Neural cell (in vitro differentiated cells): ENCODE data around the gene ATL1. TPM values are rescaled to one million over a fixed set of nuclear protein-coding genes. Genes with fewer than 3 reads are reported as not detected.

Source experiments
- H2AFZ ChIP-seq: fragments of 200-600, 300-800 bp; sonication (generic), shearing (Covaris generic); 2 replicates; pipeline ENCODE4 v1.6.0; 2014; ENCODE audit warnings: low read depth, mild to moderate bottlenecking, antibody characterized with exemption, low read length, moderate library complexity
- H3F3A ChIP-seq: fragments of 200-600 bp; shearing (Covaris generic); 2 replicates; pipeline ENCODE4 v1.6.1; 2016; ENCODE audit warnings: mild to moderate bottlenecking, moderate library complexity, mixed read lengths, antibody characterized with exemption, low read length; ENCODE audit not compliant: insufficient read depth, poor library complexity, severe bottlenecking
- H3K27ac ChIP-seq: fragments of 200-600, 300-800 bp; sonication (generic), shearing (Covaris generic); 2 replicates; pipeline ENCODE4 v1.5.1; 2014; ENCODE audit warnings: mild to moderate bottlenecking, low read length, moderate library complexity
- H3K27me3 ChIP-seq: fragments of 300-800, 200-600 bp; sonication (generic), shearing (Covaris generic); 2 replicates; pipeline ENCODE4 v1.6.0; 2014; ENCODE audit warnings: mild to moderate bottlenecking, low read depth, low read length, moderate library complexity; ENCODE audit not compliant: insufficient read depth
- H3K36me3 ChIP-seq: fragments of 300-800, 200-600 bp; sonication (generic), shearing (Covaris generic); 2 replicates; pipeline ENCODE4 v1.5.1; 2014; ENCODE audit warnings: mild to moderate bottlenecking, antibody characterized with exemption, low read length, moderate library complexity; ENCODE audit not compliant: insufficient read depth
- H3K4me2 ChIP-seq: fragments of 300-800, 200-600 bp; sonication (generic), shearing (Covaris generic); 2 replicates; pipeline ENCODE4 v1.6.0; 2014; ENCODE audit warnings: mild to moderate bottlenecking, low read length
- H3K4me3 ChIP-seq: fragments of 300-800, 200-600 bp; sonication (generic), shearing (Covaris generic); 2 replicates; pipeline ENCODE4 v1.5.1; 2014; ENCODE audit warnings: mild to moderate bottlenecking, low read length, moderate library complexity
- H3K79me2 ChIP-seq: fragments of 200-600 bp; shearing (Covaris generic); replicated peaks from 2 replicates; pipeline ENCODE4 v1.6.0; 2014; ENCODE audit warnings: mild to moderate bottlenecking, low read length, moderate library complexity; ENCODE audit not compliant: insufficient read depth
- H3K9ac ChIP-seq: fragments of 300-800, 200-600 bp; sonication (generic), shearing (Covaris generic); 2 replicates; pipeline ENCODE4 v1.6.1; 2016; ENCODE audit warnings: mild to moderate bottlenecking, low read length, mixed read lengths
- H3K9me2 ChIP-seq: fragments of 200-600 bp; shearing (Covaris generic); 2 replicates; pipeline ENCODE4 v1.6.1; 2016; ENCODE audit warnings: mild to moderate bottlenecking, low read length, mixed read lengths; ENCODE audit not compliant: insufficient read depth
- H3K9me3 ChIP-seq: fragments of 200-600, 300-800 bp; sonication (generic), shearing (Covaris generic); 2 replicates; pipeline ENCODE4 v1.6.1; 2016; ENCODE audit warnings: mild to moderate bottlenecking, mixed run types, low read length, moderate library complexity, mixed read lengths
- H4K20me1 ChIP-seq: fragments of 200-600 bp; shearing (Covaris generic); 2 replicates; pipeline ENCODE4 v1.6.1; 2016; ENCODE audit warnings: mild to moderate bottlenecking, mixed run types; ENCODE audit not compliant: insufficient read depth
- EP300 ChIP-seq: fragments of 450-650 bp; conservative IDR thresholded peaks from 2 replicates; pipeline ENCODE4 v1.6.1; 2014; ENCODE audit warnings: antibody characterized with exemption, mild to moderate bottlenecking, moderate library complexity; ENCODE audit not compliant: poor library complexity, severe bottlenecking
- EZH2 ChIP-seq: fragments of 200-600, 300-800 bp; shearing (Covaris generic), sonication (generic); IDR thresholded peaks from 2 replicates; pipeline ENCODE4 v1.6.1; 2014; ENCODE audit warnings: antibody characterized with exemption, low read length, borderline replicate concordance, mild to moderate bottlenecking; ENCODE audit not compliant: insufficient read depth, poor library complexity, severe bottlenecking
- MXI1 ChIP-seq: fragments of 450-650 bp; conservative IDR thresholded peaks from 2 replicates; pipeline ENCODE4 v1.6.1; 2014; ENCODE audit warnings: antibody characterized with exemption, mild to moderate bottlenecking; ENCODE audit not compliant: poor library complexity, severe bottlenecking
- POLR2AphosphoS5 ChIP-seq: IDR thresholded peaks from 2 replicates; pipeline ENCODE4 v1.6.1; 2012
- RAD21 ChIP-seq: fragments of 450-650 bp; conservative IDR thresholded peaks from 2 replicates; pipeline ENCODE4 v1.6.1; 2014; ENCODE audit warnings: antibody characterized with exemption, mild to moderate bottlenecking, moderate library complexity
- SMC3 ChIP-seq: fragments of 450-650 bp; conservative IDR thresholded peaks from 2 replicates; pipeline ENCODE4 v1.6.1; 2014; ENCODE audit warnings: antibody characterized with exemption, mild to moderate bottlenecking, moderate library complexity; ENCODE audit not compliant: poor library complexity
- TAF1 ChIP-seq: IDR thresholded peaks from 2 replicates; pipeline ENCODE4 v1.6.1; 2012; ENCODE audit warnings: low read depth
- polyA plus RNA-seq: library from polyadenylated mRNA; depleted of rRNA; stranded (reverse); fragments of >200 nt; gene quantifications from 2 replicates; pipeline ENCODE4 v1.2.3, GENCODE V29; 2014
- TF ChIP-seq, protein P1 (sequence below): fragments of 450-650 bp; IDR thresholded peaks from 2 replicates; pipeline ENCODE4 v1.5.1; 2014; ENCODE audit warnings: antibody characterized with exemption, mild to moderate bottlenecking, moderate library complexity; ENCODE audit not compliant: poor library complexity, severe bottlenecking
- TF ChIP-seq, protein P2 (sequence below): IDR thresholded peaks from 2 replicates; pipeline ENCODE4 v1.6.1; 2012; ENCODE audit warnings: borderline replicate concordance

Gene ATL1
- polyA plus RNA-seq, 1 donor from 2014 or later, result 70.4 TPM

DNA sequence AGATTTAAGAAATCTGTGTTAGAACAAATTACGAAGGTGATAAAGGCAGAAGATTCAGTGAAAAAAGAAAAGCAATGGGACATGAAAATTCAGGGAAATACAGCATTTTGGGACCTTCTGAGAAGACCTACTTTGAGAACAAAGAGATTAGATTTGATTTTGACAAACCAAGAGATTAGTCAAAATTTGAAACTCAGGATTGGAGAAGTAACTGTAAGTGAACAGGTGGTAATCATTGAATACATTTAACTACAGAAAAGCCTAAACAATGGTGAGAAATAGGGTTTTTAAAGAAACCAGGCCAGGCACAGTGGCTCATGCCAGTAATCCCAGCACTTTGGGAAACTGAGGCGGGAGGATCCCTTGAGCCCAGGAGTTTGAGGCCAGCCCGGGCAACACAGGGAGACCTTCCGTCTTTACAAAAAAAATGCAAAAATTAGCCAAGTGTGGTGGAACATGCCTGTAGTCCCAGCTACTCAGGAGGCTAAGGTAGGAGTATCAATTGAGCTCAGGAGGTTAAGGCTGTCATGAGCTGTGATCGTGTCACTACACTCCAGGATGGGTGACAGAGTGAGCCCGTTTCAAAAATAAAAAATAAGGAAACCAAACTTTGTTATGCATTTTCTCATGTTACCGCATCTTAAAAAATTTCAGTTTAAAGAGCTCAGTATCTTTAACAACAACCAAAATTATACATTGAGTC lies 117.0 kb downstream of the ATL1 start:
- H3K36me3 ChIP-seq, result no peaks in the 10 kb centered on the region
- no peaks in the 10 kb centered on the region for H3F3A ChIP-seq
- no peak overlapping the region for H2AFZ ChIP-seq
- no peak overlapping the region for H3K4me3 ChIP-seq
- TF ChIP-seq EZH2, result no peak
- no peak for TF ChIP-seq TAF1
- no peak for TF ChIP-seq MXI1
- TF ChIP-seq, protein P1, sequence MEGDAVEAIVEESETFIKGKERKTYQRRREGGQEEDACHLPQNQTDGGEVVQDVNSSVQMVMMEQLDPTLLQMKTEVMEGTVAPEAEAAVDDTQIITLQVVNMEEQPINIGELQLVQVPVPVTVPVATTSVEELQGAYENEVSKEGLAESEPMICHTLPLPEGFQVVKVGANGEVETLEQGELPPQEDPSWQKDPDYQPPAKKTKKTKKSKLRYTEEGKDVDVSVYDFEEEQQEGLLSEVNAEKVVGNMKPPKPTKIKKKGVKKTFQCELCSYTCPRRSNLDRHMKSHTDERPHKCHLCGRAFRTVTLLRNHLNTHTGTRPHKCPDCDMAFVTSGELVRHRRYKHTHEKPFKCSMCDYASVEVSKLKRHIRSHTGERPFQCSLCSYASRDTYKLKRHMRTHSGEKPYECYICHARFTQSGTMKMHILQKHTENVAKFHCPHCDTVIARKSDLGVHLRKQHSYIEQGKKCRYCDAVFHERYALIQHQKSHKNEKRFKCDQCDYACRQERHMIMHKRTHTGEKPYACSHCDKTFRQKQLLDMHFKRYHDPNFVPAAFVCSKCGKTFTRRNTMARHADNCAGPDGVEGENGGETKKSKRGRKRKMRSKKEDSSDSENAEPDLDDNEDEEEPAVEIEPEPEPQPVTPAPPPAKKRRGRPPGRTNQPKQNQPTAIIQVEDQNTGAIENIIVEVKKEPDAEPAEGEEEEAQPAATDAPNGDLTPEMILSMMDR, result no peak
- TF ChIP-seq SMC3, result no peak
- no peak for TF ChIP-seq EP300
- TF ChIP-seq, protein P2, sequence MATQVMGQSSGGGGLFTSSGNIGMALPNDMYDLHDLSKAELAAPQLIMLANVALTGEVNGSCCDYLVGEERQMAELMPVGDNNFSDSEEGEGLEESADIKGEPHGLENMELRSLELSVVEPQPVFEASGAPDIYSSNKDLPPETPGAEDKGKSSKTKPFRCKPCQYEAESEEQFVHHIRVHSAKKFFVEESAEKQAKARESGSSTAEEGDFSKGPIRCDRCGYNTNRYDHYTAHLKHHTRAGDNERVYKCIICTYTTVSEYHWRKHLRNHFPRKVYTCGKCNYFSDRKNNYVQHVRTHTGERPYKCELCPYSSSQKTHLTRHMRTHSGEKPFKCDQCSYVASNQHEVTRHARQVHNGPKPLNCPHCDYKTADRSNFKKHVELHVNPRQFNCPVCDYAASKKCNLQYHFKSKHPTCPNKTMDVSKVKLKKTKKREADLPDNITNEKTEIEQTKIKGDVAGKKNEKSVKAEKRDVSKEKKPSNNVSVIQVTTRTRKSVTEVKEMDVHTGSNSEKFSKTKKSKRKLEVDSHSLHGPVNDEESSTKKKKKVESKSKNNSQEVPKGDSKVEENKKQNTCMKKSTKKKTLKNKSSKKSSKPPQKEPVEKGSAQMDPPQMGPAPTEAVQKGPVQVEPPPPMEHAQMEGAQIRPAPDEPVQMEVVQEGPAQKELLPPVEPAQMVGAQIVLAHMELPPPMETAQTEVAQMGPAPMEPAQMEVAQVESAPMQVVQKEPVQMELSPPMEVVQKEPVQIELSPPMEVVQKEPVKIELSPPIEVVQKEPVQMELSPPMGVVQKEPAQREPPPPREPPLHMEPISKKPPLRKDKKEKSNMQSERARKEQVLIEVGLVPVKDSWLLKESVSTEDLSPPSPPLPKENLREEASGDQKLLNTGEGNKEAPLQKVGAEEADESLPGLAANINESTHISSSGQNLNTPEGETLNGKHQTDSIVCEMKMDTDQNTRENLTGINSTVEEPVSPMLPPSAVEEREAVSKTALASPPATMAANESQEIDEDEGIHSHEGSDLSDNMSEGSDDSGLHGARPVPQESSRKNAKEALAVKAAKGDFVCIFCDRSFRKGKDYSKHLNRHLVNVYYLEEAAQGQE, result no peak
- no peak for TF ChIP-seq POLR2AphosphoS5
- no peak for TF ChIP-seq RAD21
- H3K27ac ChIP-seq, result no peak overlapping the region
- no peaks in the 10 kb centered on the region for H4K20me1 ChIP-seq
- no peak overlapping the region for H3K9ac ChIP-seq
- H3K79me2 ChIP-seq, result no peaks in the 10 kb centered on the region
- no peak overlapping the region for H3K4me2 ChIP-seq
- H3K9me3 ChIP-seq, result no peaks in the 10 kb centered on the region
- no peaks in the 10 kb centered on the region for H3K27me3 ChIP-seq
- H3K9me2 ChIP-seq, result no peaks in the 10 kb centered on the region

DNA sequence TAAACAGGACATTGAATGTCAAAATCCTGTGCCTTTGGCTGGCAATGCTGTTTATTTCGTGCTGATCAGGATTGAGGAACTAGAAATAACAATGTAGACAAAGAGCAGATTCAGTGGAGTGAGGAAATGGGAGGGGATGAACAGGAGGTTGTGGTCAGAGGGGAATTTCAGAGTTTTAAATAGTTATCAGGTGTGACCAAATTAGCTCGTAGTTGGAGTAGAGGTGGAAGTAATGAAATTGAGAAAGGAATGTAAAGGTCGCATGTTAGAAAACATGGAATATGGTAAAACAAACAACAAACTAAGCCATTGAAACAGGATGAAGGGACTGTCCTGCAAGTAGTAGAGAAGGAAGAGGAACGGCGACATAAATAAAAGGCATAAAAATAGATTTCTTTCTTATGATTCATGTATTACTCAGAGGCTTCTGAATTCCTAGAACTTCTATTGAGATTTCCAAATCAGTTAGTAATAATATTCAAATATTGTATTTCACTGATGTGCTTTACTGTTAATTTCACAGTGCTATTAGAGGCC lies 117.7 kb downstream of the ATL1 start:
- Histone ChIP-seq H3K36me3 (no peaks in the 10 kb centered on the region), H3K4me3 (no peak overlapping the region), H3K27me3 (no peaks in the 10 kb centered on the region), H3K9me2 (no peaks in the 10 kb centered on the region), H4K20me1 (no peaks in the 10 kb centered on the region), H3K9ac (no peak overlapping the region), H3K79me2 (no peaks in the 10 kb centered on the region), H3K27ac (no peak overlapping the region), H2AFZ (no peak overlapping the region), H3K9me3 (no peaks in the 10 kb centered on the region), H3K4me2 (no peak overlapping the region), H3F3A (no peaks in the 10 kb centered on the region)
- TF ChIP-seq POLR2AphosphoS5, result no peak
- TF ChIP-seq TAF1, result no peak
- TF ChIP-seq EP300, result no peak
- no peak for TF ChIP-seq MXI1
- no peak for TF ChIP-seq SMC3
- TF ChIP-seq, protein P2, result no peak
- no peak for TF ChIP-seq EZH2
- no peak for TF ChIP-seq RAD21
- TF ChIP-seq, protein P1, result no peak
